Endothelial cell of umbilical vein (primary cell): ENCODE measurements around the gene MAP4K3. TPM values are rescaled to one million over a fixed set of nuclear protein-coding genes. Genes with fewer than 3 reads are reported as not detected.

Experiments
- BruUV-seq: library from RNA; stranded (reverse); fragments of 400-500 nt; replicated peaks from 2 replicates; lab custom pipeline; 2021; lab: Mats Ljungman, UMichigan
- CTCF ChIA-PET: fragments of 300-600, 350-600 bp; sonication (Branson Sonifier 250); formaldehyde crosslinking; loops from one replicate; lab custom pipeline; 2021; ENCODE audit warnings: antibody characterized with exemption, inconsistent platforms; lab: Charles Lee
- POLR2A ChIA-PET: fragments of 300-600, 350-600 bp; sonication (Branson Sonifier 250); formaldehyde crosslinking; loops from one replicate; lab custom pipeline; 2021; ENCODE audit warnings: antibody characterized with exemption, inconsistent platforms; lab: Charles Lee
- DNase-seq: peaks from one replicate; pipeline ENCODE4 v3.0.0-alpha.2; 2011; ENCODE audit warnings: low read depth, low spot score
- FAIRE-seq: peaks from 2 replicates; lab custom pipeline; 2011; peaks lifted over from hg19 to GRCh38; lab: Jason Lieb, UNC
- H2AFZ ChIP-seq: 2 replicates; pipeline ENCODE4 v1.6.0; 2012; ENCODE audit warnings: low read depth, low read length, control low read depth, inconsistent platforms
- H3K27ac ChIP-seq: 2 replicates; pipeline ENCODE4 v1.5.1; 2011; ENCODE audit warnings: low read depth, mild to moderate bottlenecking, control low read depth, low read length, moderate library complexity; ENCODE audit not compliant: insufficient read depth
- H3K27me3 ChIP-seq, 2 experiments: 2 replicates each; pipeline versions ENCODE4 v1.6.0 to v1.6.1; 2011; ENCODE audit warnings: low read length in 2 of 2, mixed read lengths in 1 of 2; ENCODE audit not compliant: control insufficient read depth in 2 of 2, insufficient read depth in 2 of 2
- H3K36me3 ChIP-seq, 2 experiments: 2 replicates in 1 of 2; 3 replicates in 1 of 2; pipeline ENCODE4 v1.5.1; 2011; ENCODE audit warnings: low read length in 2 of 2, mild to moderate bottlenecking in 1 of 2, moderate library complexity in 1 of 2; ENCODE audit not compliant: control insufficient read depth in 2 of 2, insufficient read depth in 2 of 2; ENCODE audit errors: extremely low read depth in 1 of 2
- H3K4me1 ChIP-seq: 3 replicates; pipeline ENCODE4 v1.5.1; 2011; ENCODE audit warnings: mild to moderate bottlenecking, low read length; ENCODE audit not compliant: control insufficient read depth, insufficient read depth; ENCODE audit errors: extremely low read depth
- H3K4me2 ChIP-seq: 2 replicates; pipeline ENCODE4 v1.6.1; 2011; ENCODE audit warnings: low read length, control low read depth, mixed read lengths; ENCODE audit not compliant: insufficient read depth
- H3K4me3 ChIP-seq, 3 experiments: fragments of 200-600 bp in 1 of 3; sonication (generic), shearing (Covaris generic) in 1 of 3; replicated peaks in 1 of 3; 2 replicates each; pipeline ENCODE4 v1.5.1; 2011 to 2016; ENCODE audit warnings: control low read depth in 3 of 3, low read length in 3 of 3, mild to moderate bottlenecking in 2 of 3, inconsistent platforms in 1 of 3, low read depth in 1 of 3, moderate library complexity in 1 of 3; ENCODE audit not compliant: insufficient read depth in 1 of 3
- H3K79me2 ChIP-seq: 2 replicates; pipeline ENCODE4 v1.6.0; 2012; ENCODE audit warnings: low read length, inconsistent platforms; ENCODE audit not compliant: control insufficient read depth, insufficient read depth
- H3K9ac ChIP-seq: replicated peaks from 2 replicates; pipeline ENCODE3; 2011; ENCODE audit warnings: low read length, control low read depth; ENCODE audit not compliant: insufficient read depth; ENCODE audit errors: extremely low read depth
- H3K9me1 ChIP-seq: replicated peaks from 3 replicates; pipeline ENCODE4 v1.6.0; 2011; ENCODE audit warnings: mild to moderate bottlenecking, low read length; ENCODE audit not compliant: control insufficient read depth, insufficient read depth; ENCODE audit errors: extremely low read depth
- H3K9me3 ChIP-seq: replicated peaks from 2 replicates; pipeline ENCODE4 v1.5.1; 2012; ENCODE audit warnings: low read length, inconsistent platforms; ENCODE audit not compliant: control insufficient read depth, insufficient read depth
- H4K20me1 ChIP-seq: replicated peaks from 2 replicates; pipeline ENCODE3; 2011; ENCODE audit warnings: mild to moderate bottlenecking, low read length; ENCODE audit not compliant: control insufficient read depth, insufficient read depth; ENCODE audit errors: extremely low read depth
- FOS ChIP-seq: IDR thresholded peaks from 2 replicates; pipeline ENCODE4 v1.6.1; 2011; ENCODE audit warnings: mild to moderate bottlenecking, low read length, moderate library complexity, borderline replicate concordance; ENCODE audit not compliant: insufficient read depth
- GATA2 ChIP-seq: IDR thresholded peaks from 2 replicates; pipeline ENCODE4 v1.7.0; 2011; ENCODE audit warnings: low read depth, mild to moderate bottlenecking, moderate library complexity, mixed read lengths, low read length; ENCODE audit not compliant: insufficient read length, insufficient read depth
- JUN ChIP-seq: IDR thresholded peaks from 2 replicates; pipeline ENCODE4 v1.6.1; 2011; ENCODE audit warnings: borderline replicate concordance, low read depth; ENCODE audit not compliant: insufficient read length, insufficient read depth
- POLR2AphosphoS5 ChIP-seq: IDR thresholded peaks from 2 replicates; pipeline ENCODE4 v1.6.1; 2012; ENCODE audit warnings: low read depth, mild to moderate bottlenecking, control low read depth, low read length, moderate library complexity; ENCODE audit not compliant: insufficient read depth
- dilution Hi-C: fragments of 300-500 bp; cut with MboI; formaldehyde crosslinking; loops from one replicate; pipeline ENCODE4 v1.15.0; 2019; ENCODE audit warnings: low sequenced_read_pairs; ENCODE audit not compliant: extremely low pct_ligation_motif_present
- intact Hi-C: fragments of 100-400 bp; cut with micrococcal nuclease; formaldehyde crosslinking; loops from one replicate; pipeline ENCODE4 v1.10.0; 2022
- polyA plus RNA-seq, 4 experiments: library from polyadenylated mRNA; depleted of rRNA in 3 of 4; stranded (reverse) in 3 of 4; unstranded in 1 of 4; fragments of >200 nt; gene quantifications; 2 replicates each; pipeline versions ENCODE4 v1.2.1 to v1.2.3, GENCODE V29; 2011 to 2012; ENCODE audit warnings: missing spikeins in 1 of 4
- total RNA-seq: library from RNA; stranded (reverse); gene quantifications from 2 replicates; pipeline ENCODE4 v1.2.3, GENCODE V29; 2021

The MAP4K3 gene
- total and polyA plus RNA-seq, 2 donors (not counting 3 experiments of a cell fraction or from before 2014, with no cell fraction given) = 8.0 to 45.9 TPM

DNA sequence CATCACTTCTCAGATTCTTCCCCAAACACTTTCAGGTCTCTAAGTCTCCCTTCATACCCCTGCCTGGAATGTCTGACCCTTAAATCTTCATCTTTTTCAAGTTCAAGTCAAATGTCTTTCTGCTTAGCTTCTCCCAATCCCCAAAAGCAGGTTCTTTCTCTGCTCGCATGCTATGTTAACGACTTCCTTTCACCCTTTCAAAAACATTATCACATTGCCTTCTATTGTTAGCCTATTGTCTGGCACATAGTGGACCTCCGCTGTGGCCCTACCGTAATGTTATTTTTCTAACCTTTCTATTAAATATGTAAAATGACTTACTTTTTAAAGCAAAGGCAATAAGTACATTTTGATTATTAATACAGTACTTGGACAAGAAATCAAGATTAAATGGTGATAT is 195.5 kb downstream of the MAP4K3 start:
- Histone ChIP-seq H3K9me3 (no peaks in the 10 kb centered on the region), H3K4me2 (no peak overlapping the region), H3K9ac (no peak overlapping the region), H3K79me2 (no peaks in the 10 kb centered on the region), H3K27ac (no peak overlapping the region), H3K9me1 (no peaks in the 10 kb centered on the region), H2AFZ (no peak overlapping the region), H3K4me3 (no peak overlapping the region), H3K27me3 (no peaks in the 10 kb centered on the region), H4K20me1 (no peaks in the 10 kb centered on the region), H3K36me3 (no peaks in the 10 kb centered on the region), H3K4me1 (peaks cover 5% of the 10 kb centered on the region)
- FAIRE-seq = peak; percentile 71
- DNase-seq = peak; percentile 73
- POLR2A ChIA-PET = no interaction called here
- intact Hi-C loops = no loop called here
- dilution Hi-C loops = loop anchor here (25.0 kb wide), 1 partner anchor 179 kb away; no protein-coding TSS in a partner anchor
- no TSS peak for BruUV-seq
- no peak for TF ChIP-seq POLR2AphosphoS5
- TF ChIP-seq FOS = no peak
- TF ChIP-seq JUN = no peak
- TF ChIP-seq GATA2 = no peak
- CTCF ChIA-PET = interaction anchor here (0.7 to 1.4 kb wide), 10 partner anchors 9 to 487 kb away, joined by 3 to 7 read pairs (median 3); no protein-coding TSS in a partner anchor

DNA sequence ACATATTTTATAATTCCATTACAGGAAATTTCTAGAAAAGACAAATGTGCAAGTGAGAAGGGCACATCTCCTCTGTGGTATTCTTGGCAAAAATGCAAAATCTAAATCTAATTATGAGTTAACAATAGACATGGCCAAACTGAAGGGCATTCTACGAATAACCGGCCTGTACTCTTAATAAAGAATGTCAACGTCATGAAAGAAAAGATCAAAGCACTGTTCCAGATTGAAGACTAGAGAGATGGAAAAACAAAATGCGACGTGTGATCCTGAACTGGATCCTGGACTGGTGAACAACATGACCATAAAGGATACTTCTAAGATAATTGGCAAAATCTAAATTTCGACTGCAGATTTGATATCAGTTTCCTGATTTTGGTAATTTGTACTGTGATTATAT is 196.3 kb downstream of the MAP4K3 start:
- CTCF ChIA-PET = interaction anchor here (0.9 kb wide), 1 partner anchor 8 kb away, joined by 3 read pairs; no protein-coding TSS in a partner anchor

More for the DNA sequence above, 196.3 kb downstream of the MAP4K3 start:
- no peaks in the 10 kb centered on the region for H3K79me2 ChIP-seq
- H3K9me1 ChIP-seq = no peaks in the 10 kb centered on the region
- TF ChIP-seq JUN (no peak), FOS (no peak), GATA2 (no peak)
- no peak overlapping the region for H3K4me2 ChIP-seq
- no peaks in the 10 kb centered on the region for H3K36me3 ChIP-seq
- dilution Hi-C loops (loop anchor here (25.0 kb wide), 1 partner anchor 178 kb away; no protein-coding TSS in a partner anchor), intact Hi-C loops (no loop called here)
- no peak overlapping the region for H2AFZ ChIP-seq
- BruUV-seq = no TSS peak
- no peak overlapping the region for H3K27ac ChIP-seq
- H4K20me1 ChIP-seq = no peaks in the 10 kb centered on the region
- H3K9me3 ChIP-seq = no peaks in the 10 kb centered on the region
- H3K27me3 ChIP-seq = no peaks in the 10 kb centered on the region
- DNase-seq (no peak), FAIRE-seq (no peak)
- H3K4me3 ChIP-seq = no peak overlapping the region
- POLR2A ChIA-PET = no interaction called here
- H3K9ac ChIP-seq = no peak overlapping the region
- H3K4me1 ChIP-seq = peaks cover 5% of the 10 kb centered on the region
